GM21360 (cell line): ENCODE measurements around the gene COL17A1.

ENCODE experiments used
- ATAC-seq: cut with Tn5 transposase; IDR thresholded peaks from one replicate; pipeline ENCODE4 v1.9.1; 2021; ENCODE audit warnings: mild to moderate bottlenecking, moderate library complexity; ENCODE audit not compliant: unreplicated experiment

The COL17A1 gene

DNA sequence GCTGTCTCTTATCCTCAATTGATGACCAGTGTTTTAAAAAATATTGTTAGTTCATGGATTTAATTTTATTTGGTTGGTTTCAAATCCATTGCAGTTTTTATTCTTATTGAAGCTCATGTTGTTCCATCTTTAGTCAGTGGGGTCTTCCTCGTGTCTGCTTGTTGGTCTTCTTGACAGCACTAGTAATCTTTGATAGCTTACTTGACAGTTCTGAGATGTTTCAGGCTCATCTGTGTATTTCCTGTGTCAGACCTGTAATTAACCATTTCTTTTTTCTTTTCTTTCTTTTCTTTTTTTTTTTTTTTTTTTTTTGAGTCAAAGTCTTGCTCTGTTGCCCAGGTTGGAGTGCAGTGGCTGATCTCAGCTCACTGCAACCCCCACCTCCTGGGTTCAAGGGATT is 90.5 kb downstream of the COL17A1 start:
- ATAC-seq = no peak

DNA sequence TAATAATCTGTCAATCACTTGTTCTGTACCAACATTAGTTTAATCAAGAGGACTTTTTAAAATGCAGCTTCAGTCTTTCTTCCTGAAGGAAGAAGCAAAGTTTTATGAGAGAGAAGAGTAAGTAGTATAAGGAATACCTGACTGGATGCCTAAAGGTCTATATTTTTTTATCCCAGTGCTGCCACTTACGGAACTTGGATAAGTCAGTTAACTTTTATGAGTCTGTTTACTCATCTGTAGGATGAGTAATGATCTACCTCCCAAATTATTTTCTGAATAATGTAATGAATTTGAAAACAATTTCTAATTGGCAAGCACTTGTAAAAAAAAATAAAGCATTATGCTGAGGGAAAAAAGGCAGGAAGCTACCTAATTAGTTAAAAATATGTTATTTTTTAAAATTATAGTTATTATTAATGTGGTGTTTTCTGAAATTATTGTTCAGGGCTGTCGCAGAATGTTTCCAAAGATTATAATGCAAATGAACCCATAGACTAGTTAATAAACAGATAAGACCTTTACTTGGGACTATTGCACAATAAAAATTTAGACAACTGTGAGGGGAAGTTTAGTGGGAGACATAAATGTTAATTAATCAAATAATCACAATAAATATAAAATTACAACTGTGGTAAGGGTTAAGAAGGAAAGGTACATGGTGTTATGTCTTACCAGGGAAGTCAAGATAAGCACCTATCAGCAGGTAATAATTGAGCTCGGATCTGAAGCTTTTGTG is 94.1 kb downstream of the COL17A1 start:
- ATAC-seq = no peak

DNA sequence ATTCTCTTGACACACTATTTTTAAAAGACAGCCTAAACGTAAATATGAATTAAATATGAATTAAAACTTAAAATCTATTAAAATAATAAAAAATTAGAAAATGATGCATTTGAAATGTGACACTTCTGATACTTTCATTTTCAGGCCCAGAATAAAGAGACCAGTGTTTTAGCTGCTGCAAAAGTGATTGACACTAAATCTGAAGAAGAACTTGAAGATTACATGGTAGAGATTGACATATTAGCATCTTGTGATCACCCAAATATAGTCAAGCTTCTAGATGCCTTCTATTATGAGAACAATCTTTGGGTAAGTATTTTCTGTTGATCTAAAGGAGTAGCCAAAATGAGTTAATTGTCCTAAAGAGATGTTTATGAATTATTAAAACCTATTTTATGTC is 95.1 kb downstream of the COL17A1 start:
- no peak for ATAC-seq

DNA sequence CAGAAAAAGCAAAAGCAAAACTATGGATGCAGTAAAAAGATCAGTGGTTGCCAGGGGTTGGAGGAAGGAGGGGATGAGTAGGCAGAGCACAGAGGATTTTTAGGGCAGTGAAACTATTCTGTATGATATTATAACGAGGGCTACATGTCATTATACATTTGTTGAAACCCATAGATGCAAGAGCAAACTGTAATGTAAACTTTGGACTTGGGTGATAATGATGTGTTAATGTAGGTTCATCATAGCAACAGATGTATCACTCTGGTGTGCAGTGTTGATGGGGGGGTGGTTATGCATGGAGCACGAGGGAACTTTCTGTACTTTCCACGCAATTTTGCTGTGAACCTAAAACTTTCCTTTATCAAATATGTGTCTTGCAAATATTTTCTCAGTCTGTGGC is 95.6 kb downstream of the COL17A1 start:
- no peak for ATAC-seq

DNA sequence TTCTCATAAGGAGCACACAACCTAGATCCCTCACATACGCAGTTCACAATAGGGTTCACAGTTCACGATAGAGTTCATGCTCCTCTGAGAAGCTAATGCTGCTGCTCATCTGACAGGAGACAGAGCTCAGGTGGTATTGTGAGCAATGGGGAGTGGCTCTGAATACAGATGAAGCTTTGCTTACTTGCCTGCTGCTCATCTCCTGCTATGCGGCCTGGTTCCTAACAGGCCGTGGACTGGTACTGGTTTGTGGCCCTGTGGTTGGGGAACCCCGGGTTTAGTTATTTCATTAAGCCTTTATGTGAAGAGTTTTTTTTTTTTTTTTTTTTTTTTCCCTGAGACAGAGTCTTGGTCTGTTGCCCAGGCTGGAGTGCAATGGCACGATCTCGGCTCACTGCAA is 99.3 kb downstream of the COL17A1 start:
- ATAC-seq = no peak

DNA sequence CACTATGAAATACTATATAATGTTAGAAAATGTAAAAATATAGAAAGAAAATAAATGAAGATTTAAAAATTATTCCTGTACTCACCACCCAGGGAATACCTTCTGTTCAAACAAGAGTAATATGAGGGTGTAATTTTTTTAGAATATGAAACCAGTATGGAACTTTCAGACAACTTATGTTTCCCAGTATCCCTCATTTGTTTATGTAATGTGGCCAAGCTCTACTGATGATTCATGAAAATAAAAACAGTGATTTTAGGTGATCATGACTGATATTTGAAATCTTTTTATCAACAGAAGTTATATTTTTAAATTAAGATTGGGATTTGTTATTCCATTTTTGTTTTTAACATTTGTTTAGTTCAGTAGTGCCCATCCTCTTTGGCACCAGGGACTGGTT is 100.0 kb downstream of the COL17A1 start:
- ATAC-seq = no peak

DNA sequence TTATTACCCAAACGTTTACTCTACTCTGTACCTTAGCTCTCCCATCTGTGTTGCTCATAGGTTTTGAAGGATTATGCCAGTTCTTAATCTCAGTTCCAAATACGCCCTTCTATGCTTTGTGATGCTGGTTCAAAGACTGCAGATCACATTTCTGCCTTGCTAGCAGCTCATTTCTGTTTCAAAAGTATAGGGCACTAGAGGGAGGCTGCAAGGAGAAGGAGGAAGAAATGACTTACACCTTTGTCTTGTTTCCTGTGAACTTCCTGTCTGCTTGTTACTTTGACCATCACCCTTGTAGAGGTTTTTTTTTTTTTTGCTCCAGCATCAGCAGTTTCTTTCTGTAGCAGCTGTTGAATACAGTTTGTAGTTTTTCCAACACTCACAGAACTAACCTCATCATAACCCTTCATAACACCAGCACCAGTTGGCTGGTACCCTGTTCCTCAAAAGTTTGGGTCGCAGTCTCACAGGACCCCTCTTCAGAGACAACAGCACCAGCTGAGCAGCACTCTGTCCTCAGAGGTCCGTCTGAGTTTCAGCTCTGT is 102.2 kb downstream of the COL17A1 start:
- ATAC-seq = peak; percentile 80

DNA sequence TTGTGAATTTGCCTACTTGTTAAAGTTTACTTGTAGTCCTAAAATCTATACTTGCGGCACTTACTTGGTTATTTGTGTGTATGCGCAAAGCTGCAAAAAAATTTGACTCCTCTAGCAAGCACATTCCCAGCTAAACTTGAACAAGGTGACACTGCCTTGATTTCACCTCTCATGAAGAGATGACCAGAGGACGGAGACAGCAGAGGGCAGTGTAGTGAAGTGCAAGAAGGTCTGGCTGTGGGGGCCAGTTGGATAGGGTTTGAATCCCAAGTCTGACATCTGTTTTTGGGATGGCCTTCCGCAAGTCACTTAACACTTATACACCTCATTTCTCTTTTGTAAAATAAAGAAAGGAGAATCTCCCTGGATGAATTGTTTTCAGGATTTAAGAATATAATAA is 103.0 kb downstream of the COL17A1 start:
- ATAC-seq = no peak
